ENCODE data around the gene TCERG1L. TPM values are rescaled to one million over a fixed set of nuclear protein-coding genes. Genes with fewer than 3 reads are reported as not detected.

Gene TCERG1L
- total RNA-seq, 6 experiments from 2014 or later = not detected

- intact Hi-C loops (cut with DNase I) = no loop called here
- TF ChIP-seq POLR2A (IDR thresholded peaks at IDR 0.05) (no peak), CTCF (IDR thresholded peaks at IDR 0.05) (no peak)
- Histone ChIP-seq H3K4me3 (no peak overlapping the region), H3K36me3 (no peaks in the 10 kb centered on the region), H3K4me1 (no peaks in the 10 kb centered on the region), H3K27ac (no peak overlapping the region), H3K27me3 (no peaks in the 10 kb centered on the region), H3K9me3 (no peaks in the 10 kb centered on the region)
- 40% methylated on average over 8 of the region's 8 CpGs for WGBS (ENCODE audit: insufficient coverage, low coverage, low lambda C conversion rate, missing lambda C conversion rate)
- no peak for DNase-seq
- ATAC-seq = no peak
Observed at GRCh38 chr10:131128731-131129130, 182.8 kb downstream of the TCERG1L start.

- DNase-seq (no peak), ATAC-seq (no peak)
- intact Hi-C loops (cut with DNase I) = no loop called here
- WGBS (ENCODE audit: insufficient coverage, low coverage, low lambda C conversion rate, missing lambda C conversion rate) = 51% methylated on average over 2 of the region's 8 CpGs
- Histone ChIP-seq H3K4me3 (no peak overlapping the region), H3K27ac (no peak overlapping the region), H3K36me3 (no peaks in the 10 kb centered on the region), H3K4me1 (no peaks in the 10 kb centered on the region), H3K9me3 (no peaks in the 10 kb centered on the region), H3K27me3 (no peaks in the 10 kb centered on the region)
- TF ChIP-seq POLR2A (IDR thresholded peaks at IDR 0.05) = no peak
- TF ChIP-seq CTCF (IDR thresholded peaks at IDR 0.05) = no peak
Observed at GRCh38 chr10:131127610-131128009, 183.9 kb downstream of the TCERG1L start.

DNA sequence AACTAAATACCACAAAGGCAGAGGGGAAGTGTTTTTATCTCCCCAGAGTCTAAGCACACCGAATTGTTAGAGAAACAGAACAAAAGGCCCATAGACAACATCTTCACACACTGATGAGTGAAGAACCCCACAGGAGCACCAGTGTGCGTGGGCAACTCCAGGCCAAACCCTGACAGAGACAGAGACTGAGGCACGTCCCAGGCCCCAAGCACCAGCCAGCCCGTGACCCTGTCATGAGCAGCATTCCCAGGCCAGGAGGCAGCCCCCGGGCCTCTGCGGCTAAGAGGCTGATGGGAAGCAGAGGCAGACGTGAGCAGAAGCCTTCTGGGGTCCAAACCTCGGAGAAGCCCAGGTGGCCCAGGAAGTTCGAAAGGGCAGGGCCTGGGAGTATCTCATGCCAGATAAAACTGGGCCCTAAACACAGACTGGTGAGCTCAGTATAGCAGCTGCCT, 184.4 kb downstream of the TCERG1L start:
- no peak overlapping the region for H3K27ac ChIP-seq
- ATAC-seq = no peak
- no peak overlapping the region for H3K4me3 ChIP-seq
- no peaks in the 10 kb centered on the region for H3K4me1 ChIP-seq
- TF ChIP-seq POLR2A (IDR thresholded peaks at IDR 0.05) (no peak), CTCF (IDR thresholded peaks at IDR 0.05) (no peak)
- no peaks in the 10 kb centered on the region for H3K9me3 ChIP-seq
- H3K27me3 ChIP-seq = no peaks in the 10 kb centered on the region
- WGBS (ENCODE audit: insufficient coverage, low coverage, low lambda C conversion rate, missing lambda C conversion rate) = 16% methylated on average over 5 of the region's 9 CpGs
- intact Hi-C loops (cut with DNase I) = no loop called here
- no peaks in the 10 kb centered on the region for H3K36me3 ChIP-seq
- no peak for DNase-seq

- Histone ChIP-seq H3K36me3 (no peaks in the 10 kb centered on the region), H3K27me3 (no peaks in the 10 kb centered on the region), H3K4me1 (no peaks in the 10 kb centered on the region), H3K27ac (no peak overlapping the region), H3K9me3 (no peaks in the 10 kb centered on the region), H3K4me3 (no peak overlapping the region)
- ATAC-seq (no peak), DNase-seq (no peak)
- TF ChIP-seq POLR2A (IDR thresholded peaks at IDR 0.05) (no peak), CTCF (IDR thresholded peaks at IDR 0.05) (no peak)
- 26% methylated on average over 6 of the region's 14 CpGs for WGBS (ENCODE audit: insufficient coverage, low coverage, low lambda C conversion rate, missing lambda C conversion rate)
- intact Hi-C loops (cut with DNase I) = no loop called here
Observed at GRCh38 chr10:131126321-131127137, 185.0 kb downstream of the TCERG1L start.
